AG04450 (cell line): ENCODE measurements around the gene SH2D3C. TPM values are rescaled to one million over a fixed set of nuclear protein-coding genes. Genes with fewer than 3 reads are reported as not detected.

ENCODE experiments used
- CTCF ChIA-PET: fragments of 300-600, 350-600 bp; formaldehyde crosslinking; extraction: SDS; loops from one replicate; lab custom pipeline; 2022; ENCODE audit warnings: antibody characterized with exemption, inconsistent platforms; lab: Charles Lee
- POLR2A ChIA-PET: fragments of 350-600 bp; formaldehyde crosslinking; extraction: SDS; loops from one replicate; lab custom pipeline; 2021; ENCODE audit warnings: antibody characterized with exemption, inconsistent platforms; lab: Yijun Ruan, JAX
- DNase-seq: peaks from one replicate; pipeline ENCODE4 v3.0.0-alpha.2; 2011; ENCODE audit warnings: low read depth, low spot score
- H3K27ac ChIP-seq: one replicate; pipeline ENCODE4 v1.5.1; 2012; ENCODE audit warnings: low read depth, low read length, control low read depth
- H3K27me3 ChIP-seq: one replicate; pipeline ENCODE4 v1.6.0; 2012; ENCODE audit warnings: low read length; ENCODE audit not compliant: control insufficient read depth, insufficient read depth
- H3K4me3 ChIP-seq: 2 replicates; pipeline ENCODE4 v1.5.1; 2011; ENCODE audit warnings: mild to moderate bottlenecking, low read depth, low read length, control low read depth
- H3K9me3 ChIP-seq: 2 replicates; pipeline ENCODE4 v1.5.1; 2012; ENCODE audit warnings: low read length; ENCODE audit not compliant: control insufficient read depth, insufficient read depth
- CTCF ChIP-seq: IDR thresholded peaks from 2 replicates; pipeline ENCODE4 v1.5.1; 2011; ENCODE audit warnings: low read depth, low read length, control low read depth, inconsistent platforms
- polyA plus RNA-seq: library from polyadenylated mRNA; depleted of rRNA; stranded (reverse); fragments of >200 nt; gene quantifications from 2 replicates; pipeline ENCODE4 v1.2.3, GENCODE V29; 2011

The SH2D3C gene
- polyA plus RNA-seq, 1 experiment, result not detected

- H3K27me3 ChIP-seq, result no peaks in the 10 kb centered on the region
- DNase-seq, result no peak
- no peaks in the 10 kb centered on the region; the same call in 1 of the 2 replicates for H3K9me3 ChIP-seq
- ChIA-PET POLR2A (interaction anchor here (0.5 to 1.2 kb wide), 3 partner anchors 9 to 58 kb away, joined by 4 to 5 read pairs (median 4); partner anchors contain the start of gene FPGS), CTCF (no interaction called here)
- TF ChIP-seq CTCF, result no peak
- H3K27ac ChIP-seq, result no peak overlapping the region
- no peak overlapping the region for H3K4me3 ChIP-seq
Observed at GRCh38 chr9:127812011-127812410, 33.5 kb upstream of the SH2D3C start.

GRCh38 chr9:127810378-127811187 is 32.1 kb upstream of the SH2D3C start:
- CTCF ChIA-PET, result no interaction called here
- Histone ChIP-seq H3K27me3 (no peaks in the 10 kb centered on the region), H3K9me3 (no peaks in the 10 kb centered on the region; the same call in 1 of the 2 replicates), H3K27ac (no peak overlapping the region), H3K4me3 (no peak overlapping the region)
- POLR2A ChIA-PET, result no interaction called here
- DNase-seq, result no peak
- no peak for TF ChIP-seq CTCF

- POLR2A ChIA-PET, result interaction anchor here (0.6 kb wide), 1 partner anchor 18 kb away, joined by 6 read pairs; no protein-coding TSS in a partner anchor
- CTCF ChIA-PET, result no interaction called here
- DNase-seq, result no peak
- no peak overlapping the region for H3K4me3 ChIP-seq
- no peaks in the 10 kb centered on the region for H3K27me3 ChIP-seq
- H3K9me3 ChIP-seq, result no peaks in the 10 kb centered on the region; the same call in 1 of the 2 replicates
- TF ChIP-seq CTCF, result no peak
- H3K27ac ChIP-seq, result no peak overlapping the region
Observed at GRCh38 chr9:127809540-127810377, 31.3 kb upstream of the SH2D3C start.

- H3K4me3 ChIP-seq, result no peak overlapping the region
- no peak overlapping the region for H3K27ac ChIP-seq
- no peaks in the 10 kb centered on the region for H3K27me3 ChIP-seq
- H3K9me3 ChIP-seq, result no peaks in the 10 kb centered on the region
- CTCF ChIA-PET, result interaction anchor here (0.6 kb wide), 1 partner anchor 23 kb away, joined by 5 read pairs; the partner anchor contains the start of gene CDK9
- TF ChIP-seq CTCF, result no peak
- no peak for DNase-seq
- POLR2A ChIA-PET, result interaction anchor here (0.6 kb wide), 1 partner anchor 17 kb away, joined by 6 read pairs; no protein-coding TSS in a partner anchor
Observed at GRCh38 chr9:127809002-127809539, 30.6 kb upstream of the SH2D3C start.
